HG02610 (cell line): ENCODE measurements around the gene RAPGEF1.
"Not testable (repeated sequence)": the region's sequence is repeated elsewhere in the genome, so short reads cannot be mapped to it uniquely, and the experiment has no call there.

Experiments
- ATAC-seq: cut with Tn5 transposase; IDR thresholded peaks from one replicate; pipeline ENCODE4 v1.9.1; 2021; ENCODE audit warnings: mild to moderate bottlenecking, moderate library complexity; ENCODE audit not compliant: unreplicated experiment

RAPGEF1 gene

DNA sequence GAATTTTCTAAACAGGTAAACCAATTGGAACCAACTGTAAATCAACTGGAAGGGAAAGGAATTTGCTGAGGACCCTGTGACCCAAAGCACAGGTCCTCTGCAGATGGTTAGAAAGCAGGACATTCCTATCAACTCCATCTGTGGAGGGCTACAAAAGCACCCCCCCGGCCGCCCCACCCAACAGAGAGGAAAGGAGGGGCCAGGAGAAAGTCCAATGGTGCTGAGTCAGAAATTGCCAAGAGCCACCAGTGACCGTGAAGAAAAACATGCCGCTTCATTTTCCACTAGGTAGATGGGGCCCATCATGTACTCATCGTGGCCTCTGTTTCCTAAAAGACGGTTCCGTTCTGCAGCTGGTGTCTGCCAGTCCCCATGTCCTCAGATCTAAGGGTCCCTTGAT is 66.3 kb downstream of the RAPGEF1 start:
- ATAC-seq, result no peak

DNA sequence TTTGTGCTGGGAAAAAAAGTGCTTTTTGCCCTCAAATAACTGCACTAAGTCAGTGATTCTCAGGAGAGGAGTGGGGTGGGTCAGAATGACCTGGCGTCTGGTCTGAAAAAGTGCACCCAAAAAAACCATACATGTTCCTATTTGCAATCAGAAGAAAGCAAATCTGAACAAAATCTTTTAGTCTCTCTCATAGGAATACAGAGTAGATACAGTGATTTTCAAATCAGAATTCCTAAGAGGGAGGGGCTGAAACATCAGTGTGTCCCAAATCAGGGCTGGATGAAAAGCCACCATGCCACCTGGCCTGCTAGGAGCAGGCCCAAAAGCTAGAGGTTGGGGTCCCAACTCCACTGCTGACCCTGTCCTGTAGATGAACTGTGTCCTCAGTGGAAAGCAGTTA is 66.8 kb downstream of the RAPGEF1 start:
- ATAC-seq, result no peak

DNA sequence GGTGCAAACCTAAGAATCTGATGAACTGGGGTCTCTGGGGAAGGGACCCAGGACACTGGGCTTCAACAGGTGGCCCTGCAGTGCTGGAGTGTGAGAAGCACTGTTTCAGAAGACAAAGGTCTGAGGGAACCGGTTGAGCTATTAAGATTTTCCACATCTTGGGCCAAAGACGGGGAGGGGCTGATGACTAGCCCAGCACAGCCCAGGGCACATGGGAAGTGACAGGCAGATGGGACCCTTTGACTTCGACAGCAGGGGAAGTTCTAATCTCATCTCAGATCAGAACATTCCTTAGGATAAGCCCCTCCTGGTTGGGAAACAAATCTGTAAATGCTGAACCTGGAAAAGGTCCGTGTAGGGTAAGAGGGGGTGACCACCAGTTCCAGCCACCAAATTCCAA is 67.4 kb downstream of the RAPGEF1 start:
- ATAC-seq, result no peak

DNA sequence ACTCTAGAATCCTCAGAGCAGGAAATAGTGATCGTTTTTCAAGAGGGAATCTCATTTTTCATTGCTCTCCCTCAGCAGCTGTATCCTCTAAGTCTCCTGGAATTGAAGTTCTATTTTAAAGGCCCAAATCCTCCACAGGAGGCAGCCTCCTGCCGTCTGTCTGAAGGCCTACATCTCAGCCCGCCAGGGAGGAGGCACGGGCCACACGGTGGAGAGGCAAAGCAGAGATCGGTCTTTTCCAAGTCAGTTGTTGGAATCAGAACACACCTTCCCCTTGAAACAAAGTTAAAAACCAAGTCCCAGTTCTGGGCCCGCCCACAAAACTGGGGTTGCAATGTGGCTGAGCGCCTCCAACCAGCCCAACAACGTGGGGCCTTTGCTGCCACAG is 68.7 kb downstream of the RAPGEF1 start:
- ATAC-seq, result no peak

DNA sequence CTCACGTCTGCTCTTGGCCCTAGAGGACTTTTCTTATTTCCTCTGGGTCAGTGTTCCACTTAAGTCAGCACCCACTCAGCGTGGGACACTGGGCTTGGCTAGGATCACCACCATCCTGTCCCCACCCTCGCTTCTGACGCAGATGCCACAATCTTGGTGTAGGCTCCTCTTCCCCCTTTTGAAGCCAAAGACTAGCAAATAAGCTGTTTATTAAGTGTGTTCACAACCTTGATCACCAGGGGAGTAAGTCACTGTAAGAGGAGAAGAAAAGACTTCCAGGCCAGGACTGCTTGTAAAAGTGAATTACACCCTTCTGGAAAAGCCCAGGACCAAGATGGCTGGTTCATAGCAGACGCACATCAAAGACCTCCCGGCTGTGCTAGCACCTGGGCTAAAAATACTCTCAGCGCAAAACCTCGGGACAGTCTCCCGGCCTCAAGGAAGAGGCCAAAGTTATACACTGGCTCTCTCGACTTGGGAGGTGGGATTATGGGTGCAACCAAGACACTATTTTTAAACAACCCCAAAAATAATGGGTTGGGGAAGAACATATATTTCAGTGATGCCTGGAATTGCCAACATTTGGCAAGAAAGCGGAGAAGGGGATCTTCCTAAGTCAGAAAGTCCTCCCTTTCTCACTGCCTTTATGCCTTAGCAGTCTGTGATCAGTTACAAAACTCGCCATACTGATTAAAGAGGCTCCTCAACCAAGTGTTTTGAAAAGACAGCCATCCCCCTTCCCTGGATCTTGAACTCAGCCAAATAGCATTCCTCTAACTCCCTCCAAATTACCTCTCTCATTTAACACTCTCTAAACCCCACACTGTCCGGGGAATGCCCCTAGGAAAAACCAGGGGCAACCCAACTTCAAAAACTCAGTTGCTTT is 69.4 kb downstream of the RAPGEF1 start:
- no peak for ATAC-seq

DNA sequence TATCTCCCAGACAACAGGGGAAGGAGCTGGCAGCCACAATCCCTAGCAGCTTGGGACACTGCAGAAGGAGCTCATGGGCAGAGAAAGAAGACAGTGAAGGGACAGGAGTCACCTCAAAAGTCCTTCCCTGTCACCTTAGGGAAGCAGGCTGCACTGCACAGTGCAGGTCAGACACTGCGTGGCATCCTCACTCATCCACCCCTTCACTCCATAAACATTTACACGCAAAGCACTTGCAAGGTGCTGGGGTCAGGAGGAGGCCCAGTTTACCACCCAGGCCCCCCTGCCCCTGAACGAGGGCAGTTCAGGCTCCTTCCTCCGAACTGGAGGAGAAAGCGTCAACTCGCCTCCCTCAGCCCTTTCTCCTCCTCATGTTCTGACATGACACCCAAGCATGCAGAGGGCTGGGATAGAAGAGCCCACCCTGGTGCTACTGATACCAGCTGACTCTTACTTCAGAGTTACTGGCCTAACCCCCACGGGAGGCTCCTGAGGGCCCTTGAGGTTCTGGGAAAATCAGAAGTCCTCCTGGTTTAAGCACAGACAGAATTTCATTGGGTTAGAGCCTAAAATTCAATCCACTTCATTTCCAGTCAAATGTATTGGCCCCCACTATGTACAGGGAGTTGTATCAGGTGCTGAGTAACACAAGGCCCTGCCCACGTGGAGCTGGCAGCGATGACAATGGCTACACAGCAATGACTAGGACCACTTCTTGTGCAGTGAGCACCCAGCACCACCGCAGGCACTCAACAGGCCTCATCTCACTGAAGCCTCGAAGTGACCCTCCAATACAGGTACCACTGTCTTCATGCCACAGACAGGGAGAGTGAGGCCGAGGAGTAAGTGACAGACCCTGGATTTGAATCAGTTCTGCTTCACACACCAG is 70.4 kb downstream of the RAPGEF1 start:
- ATAC-seq, result no peak

DNA sequence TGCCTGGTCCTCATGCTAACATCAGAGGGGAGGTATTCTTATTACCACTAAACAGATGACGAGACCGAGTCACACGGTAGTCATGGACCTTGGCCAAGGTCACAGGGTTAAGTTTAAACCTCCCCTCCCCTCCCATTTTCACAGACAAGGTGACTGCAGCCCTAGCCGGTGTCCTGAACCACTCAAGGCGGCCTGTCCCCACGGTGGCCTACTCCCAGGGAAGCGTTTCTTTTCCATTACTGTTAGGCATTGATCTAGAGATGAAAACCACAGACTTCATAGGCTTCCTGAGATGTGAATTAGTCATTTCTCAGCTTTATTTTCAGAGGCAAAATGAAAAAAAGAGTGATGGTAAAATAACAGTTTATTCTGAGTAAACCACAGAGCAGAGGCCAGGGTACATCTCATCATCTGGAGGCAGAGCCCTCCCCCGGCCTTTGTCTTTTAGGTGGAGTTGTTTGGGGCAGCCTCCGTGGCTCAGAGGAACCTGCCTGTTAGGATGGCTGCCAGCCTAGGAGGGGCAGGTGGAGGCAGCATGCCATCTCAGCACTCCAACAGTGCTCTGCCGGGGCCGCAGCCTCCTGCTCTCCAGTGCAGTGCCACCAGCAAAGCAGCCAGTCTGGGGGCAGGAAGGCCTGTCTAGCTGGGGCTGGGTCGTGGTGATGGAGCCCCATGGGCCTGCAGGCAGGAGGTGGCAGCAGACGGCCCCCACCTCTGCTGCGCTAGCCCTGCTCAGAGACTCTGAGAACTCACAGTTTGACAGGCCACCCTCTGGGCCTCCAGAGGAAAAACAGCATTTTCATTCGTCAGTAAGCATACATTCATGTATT is 71.2 kb downstream of the RAPGEF1 start:
- peak; percentile 55 for ATAC-seq

DNA sequence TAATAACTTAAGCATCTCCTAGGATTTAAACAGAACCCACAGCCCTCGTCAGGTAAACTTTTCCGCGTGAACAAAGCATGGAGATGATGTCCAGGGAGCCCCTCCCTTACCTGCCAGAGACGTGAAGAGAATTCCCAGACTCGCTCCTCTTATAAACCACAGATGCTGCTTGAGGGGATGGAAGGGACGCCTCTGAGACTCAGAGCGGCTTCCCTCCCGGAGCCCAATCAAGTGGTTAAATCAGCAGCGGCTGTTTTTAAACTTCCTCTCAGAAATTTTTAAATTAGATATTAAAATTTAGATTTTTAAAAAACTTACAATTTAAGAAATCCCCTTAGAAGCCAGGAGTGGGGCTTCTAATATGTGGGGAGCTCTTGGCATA is 71.8 kb downstream of the RAPGEF1 start:
- peak; percentile 1 for ATAC-seq

DNA sequence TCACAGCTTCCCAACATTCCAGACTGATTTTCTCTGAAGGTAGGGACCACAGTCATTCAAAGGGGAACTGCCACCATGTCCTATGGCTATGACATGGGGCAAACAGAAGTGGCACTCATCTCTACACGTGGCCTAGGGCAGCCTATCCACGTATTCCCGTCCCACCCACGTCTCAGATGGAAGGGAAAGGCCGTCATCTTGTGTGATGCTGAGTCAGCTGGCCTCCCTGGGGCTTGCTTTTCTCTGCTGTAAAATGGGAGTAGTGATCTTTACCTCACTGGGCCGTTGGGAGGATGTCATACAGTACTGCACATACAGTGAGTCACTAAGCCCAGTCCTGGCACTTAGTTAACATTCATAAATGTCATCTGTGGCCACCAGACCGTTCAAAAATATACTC is 72.3 kb downstream of the RAPGEF1 start:
- no peak for ATAC-seq

DNA sequence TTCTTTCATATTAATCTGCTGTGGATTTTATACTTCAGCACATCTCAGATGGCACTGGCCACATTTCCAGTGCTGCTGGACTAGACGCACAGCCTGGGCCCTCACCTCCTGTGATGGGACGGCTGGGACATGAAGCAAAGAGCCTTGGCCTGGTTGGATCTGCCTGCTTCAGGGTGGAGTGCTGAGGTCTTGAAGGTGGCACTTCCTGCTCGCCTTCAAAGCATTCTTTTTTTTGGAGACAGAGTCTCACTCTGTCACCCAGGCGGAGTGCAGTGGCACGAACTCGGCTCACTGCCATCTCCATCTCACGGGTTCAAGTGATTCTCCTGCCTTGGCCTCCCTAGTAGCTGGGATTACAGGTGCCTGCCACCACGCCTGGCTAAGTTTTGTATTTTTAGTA is 73.1 kb downstream of the RAPGEF1 start:
- ATAC-seq, result no peak

DNA sequence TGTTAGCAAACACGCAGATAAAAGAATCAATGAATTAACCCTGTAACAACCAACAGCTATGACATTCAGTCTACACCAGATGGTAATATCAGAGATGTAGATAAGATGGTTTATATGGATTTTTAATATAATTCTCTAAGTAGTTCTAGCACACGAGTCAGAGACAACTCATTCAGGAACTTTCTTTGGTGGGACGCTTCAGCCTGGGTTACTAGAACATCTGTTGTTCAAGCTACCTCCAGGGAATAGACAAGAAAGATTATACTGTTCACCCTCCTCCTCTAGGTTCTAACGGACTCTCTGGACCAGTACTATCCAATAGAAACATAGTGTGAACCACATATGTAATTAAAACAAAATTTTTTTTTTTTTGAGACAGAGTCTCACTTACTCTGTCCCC is 73.8 kb downstream of the RAPGEF1 start:
- ATAC-seq, result no peak

DNA sequence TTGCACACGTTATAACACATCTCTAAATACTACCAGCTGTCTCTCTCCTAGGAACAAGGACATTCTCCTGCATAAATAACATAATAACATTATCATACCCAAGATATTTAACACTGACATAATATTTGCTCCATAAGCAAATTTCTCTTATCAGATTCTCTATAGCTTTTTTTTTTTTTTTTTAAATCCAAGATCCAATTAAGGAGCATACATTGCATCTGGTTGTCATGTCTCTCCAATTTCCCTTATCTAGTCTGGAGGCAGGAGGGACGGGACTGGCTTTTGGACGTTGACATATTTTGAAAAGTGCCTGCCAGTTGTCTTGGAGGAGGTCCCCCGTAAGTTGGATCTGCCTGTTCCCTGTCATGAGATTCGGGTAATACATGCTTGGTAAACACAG is 76.6 kb downstream of the RAPGEF1 start:
- ATAC-seq, result no peak

DNA sequence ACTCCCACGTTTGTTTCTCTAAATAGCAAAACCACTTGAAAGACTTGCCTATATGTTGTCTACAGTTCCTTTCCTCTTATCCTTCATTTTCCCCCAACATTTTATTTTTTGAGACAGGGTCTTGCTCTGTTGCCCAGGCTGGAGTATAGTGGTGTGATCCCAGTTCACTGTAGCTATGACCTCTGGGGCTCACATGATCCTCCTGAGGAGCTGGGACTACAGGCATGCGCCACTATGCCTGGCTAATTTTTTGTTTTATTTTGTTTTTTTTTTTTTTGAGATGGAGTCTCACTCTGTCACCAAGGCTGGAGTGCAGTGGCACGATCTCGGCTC is 77.6 kb downstream of the RAPGEF1 start:
- not testable (repeated sequence) for ATAC-seq

DNA sequence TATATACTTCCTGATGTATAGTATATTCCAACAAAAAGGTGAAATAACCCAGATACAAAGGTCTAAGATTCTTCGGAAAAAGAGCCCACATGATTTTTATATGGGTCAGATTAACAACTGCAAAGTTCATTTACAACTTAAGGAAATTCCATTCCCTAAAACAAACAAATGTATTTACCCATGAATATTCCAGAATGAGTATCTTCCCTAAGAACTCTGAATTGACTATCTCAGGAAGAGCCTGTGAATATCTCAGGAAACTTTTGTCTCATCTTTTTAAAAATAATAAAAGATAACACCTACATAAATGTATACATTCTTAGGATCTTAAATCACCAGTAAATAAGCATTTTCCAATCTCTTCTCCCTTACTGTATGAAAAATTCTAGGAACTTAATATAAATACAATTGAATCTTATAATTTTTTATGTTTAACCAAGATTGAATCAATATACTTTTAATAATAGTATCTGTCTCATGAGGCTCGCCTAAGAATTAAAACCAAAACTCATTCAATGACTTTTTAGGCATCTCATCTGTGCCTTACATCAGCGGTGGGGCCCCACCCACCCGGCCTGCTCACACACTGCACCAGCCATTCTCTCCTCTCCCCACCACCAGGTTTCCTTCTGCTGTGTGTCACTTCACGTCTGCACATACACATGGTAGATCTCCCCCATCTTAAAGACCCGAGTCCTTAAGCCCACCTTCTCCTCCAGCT is 78.1 kb downstream of the RAPGEF1 start:
- no peak for ATAC-seq

DNA sequence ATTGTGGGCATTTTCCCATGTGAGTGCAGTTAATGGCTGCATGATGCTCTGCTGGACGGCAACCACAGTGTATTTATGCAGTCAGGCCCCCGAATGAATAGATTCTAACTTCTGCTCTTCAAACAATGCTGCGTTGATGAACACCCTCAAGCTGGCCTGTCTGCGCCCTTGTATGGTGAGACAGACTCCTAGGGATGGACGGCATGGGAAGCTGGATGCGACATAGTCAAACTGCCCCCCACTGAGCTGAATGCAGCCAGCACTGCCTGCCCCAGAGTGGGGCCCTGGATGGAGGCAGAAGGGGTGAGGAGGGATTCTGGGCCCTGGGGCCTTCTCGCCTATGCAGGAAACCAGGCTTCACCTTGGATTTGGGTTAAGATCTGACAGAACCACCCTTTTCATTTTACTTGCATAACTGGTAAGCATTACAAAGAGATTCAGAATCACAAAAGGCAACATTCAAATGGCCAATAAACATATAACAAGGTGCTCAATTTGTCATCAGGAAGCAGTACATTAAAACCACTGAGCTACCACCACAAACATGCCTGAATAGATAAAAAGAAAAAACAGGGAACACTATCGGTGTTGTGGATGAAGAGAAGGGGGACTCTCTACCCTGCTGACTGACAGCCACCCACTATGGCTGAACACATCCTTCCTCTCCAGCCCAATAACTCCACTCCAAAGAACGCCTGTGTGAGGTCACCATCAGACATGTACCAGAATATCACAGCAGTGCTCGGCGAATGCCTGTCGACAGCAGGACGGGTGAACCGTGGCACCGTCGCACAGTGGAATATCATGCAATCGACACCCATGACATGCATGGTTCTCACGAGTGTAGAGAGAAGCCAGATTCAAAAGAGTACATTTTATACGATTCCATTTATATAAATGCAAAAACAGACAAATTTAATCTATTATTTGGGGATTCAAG is 79.1 kb downstream of the RAPGEF1 start:
- ATAC-seq, result no peak

DNA sequence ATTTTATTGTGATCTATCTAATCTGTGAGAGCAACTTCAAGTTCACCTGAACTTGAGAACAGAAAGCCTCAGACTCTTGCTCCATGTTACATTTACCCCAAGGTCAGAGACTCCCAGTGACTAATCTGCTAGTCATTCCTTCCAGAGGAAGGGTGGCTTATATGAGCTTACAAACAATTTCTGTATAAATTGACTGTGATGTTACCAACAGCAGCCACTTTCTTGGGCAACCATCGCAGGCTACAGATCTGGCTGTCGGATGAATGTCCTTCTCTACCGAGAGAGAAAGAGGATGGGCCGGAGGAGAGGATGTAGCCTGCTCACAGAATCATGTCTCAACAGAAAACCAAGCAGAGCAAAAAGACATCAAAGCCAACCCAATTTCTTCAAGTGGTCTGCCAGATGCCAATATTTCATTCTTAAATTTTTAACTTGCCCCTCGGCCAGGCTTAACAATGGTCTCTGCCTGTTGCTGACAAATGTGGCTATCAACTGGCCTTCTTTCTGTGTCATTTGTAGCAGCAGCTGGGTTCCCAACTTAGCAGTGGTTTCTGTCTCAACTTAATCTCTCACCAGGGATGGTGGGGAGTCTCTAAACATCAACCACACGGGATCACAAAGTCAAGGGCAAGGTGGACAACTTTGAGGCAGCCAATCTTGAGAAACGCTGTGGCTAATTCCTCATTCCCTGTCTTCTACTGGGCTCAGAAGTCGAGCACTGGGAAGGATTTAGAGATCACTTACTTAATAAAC is 81.3 kb downstream of the RAPGEF1 start:
- no peak for ATAC-seq

DNA sequence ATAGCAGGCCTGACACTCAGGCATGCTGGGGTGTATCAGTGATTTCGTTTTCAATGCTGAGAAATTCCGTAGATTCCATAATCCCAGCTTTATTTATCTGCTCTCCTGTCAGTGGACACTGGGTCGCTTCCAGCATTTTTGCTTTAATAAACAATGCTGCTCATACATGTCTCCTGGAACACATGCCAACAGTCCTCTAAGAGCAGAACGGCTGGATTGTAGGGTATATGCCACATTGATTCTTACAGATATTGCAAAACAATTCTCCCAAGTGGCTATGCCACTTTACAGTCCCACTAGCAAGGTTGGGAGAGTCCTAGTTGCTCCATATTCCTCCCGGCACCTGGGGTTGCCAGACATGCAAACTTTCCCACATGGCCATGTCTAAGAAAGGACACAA is 81.9 kb downstream of the RAPGEF1 start:
- no peak for ATAC-seq

DNA sequence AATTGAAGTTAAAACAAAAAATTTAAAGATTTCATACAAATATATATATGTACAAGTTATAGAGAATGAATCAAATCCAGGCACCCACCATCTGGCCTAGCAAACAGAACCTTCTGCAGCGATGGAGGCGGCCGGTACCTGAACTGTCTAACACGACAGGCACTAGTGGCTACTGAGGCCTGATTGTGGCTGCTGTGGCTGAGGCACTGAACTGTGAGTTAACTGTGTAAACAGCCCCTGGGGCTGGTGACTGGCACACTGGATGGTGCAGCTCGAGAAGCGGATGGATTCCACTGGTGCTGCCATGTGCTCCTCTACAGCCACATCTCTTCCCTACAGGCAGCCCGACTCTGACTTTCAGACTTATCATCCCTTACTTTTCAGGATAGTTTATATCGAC is 82.4 kb downstream of the RAPGEF1 start:
- ATAC-seq, result no peak

DNA sequence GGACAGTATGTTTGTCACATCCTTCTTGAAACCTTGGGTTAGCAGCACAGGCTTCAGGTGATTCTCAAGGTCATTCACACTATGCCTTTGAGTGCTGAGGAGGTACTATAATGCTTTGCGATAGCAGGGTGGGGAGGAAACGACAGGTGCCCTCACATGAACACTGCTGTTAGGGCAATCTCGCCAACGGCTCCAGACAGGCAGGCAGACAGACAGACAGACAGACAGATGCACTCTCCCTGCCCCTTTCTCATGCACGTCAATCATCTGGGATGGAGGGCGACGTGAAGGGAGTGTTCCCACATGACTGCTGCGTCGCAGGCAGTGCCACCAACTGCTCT is 82.9 kb downstream of the RAPGEF1 start:
- no peak for ATAC-seq
